ENCODE measurements around the gene FFAR3.

The FFAR3 gene
- total RNA-seq = 0.13 to 2.2 reads per million in 2 donors

DNA sequence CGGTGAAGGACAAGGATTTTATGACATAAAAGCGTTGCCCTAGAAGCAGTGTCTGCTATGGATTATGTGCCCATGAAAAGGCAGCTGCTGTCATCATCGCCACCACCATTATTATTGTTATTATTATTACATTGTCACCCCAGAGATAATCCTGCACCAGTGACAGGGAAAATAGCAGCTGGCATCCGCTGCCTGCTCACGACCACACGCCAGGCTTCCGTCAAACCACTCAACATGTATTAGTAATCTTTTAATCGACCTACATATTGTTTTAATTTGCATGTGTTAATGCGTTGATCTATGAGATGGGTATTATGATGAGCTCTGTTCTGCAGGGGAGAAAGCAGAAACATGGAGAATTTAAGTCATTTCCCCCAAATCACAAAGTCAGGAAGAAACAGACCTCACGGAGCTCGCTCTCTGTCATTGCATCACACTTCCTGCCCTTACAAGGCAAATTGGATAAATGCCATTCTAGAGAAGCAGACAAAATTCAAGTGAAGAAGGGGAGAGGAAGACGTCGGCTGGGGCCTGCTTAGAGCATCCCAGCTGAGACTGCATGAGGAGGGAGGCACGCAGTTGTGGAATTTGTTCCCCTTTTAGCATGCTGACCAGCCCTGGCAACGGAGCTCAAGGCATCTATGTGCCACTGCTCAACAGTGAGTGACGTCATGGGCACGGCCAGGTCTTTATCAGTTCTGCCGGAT is at the start of gene FFAR3:
Gene FFAR3, plus strand, starts transcription at position 594 of the 707 bp plus-strand sequence. CDS start 431 bp downstream, outside the sequence.
- DNase-seq = peak in 1 of 5 experiments; percentile 18

DNA sequence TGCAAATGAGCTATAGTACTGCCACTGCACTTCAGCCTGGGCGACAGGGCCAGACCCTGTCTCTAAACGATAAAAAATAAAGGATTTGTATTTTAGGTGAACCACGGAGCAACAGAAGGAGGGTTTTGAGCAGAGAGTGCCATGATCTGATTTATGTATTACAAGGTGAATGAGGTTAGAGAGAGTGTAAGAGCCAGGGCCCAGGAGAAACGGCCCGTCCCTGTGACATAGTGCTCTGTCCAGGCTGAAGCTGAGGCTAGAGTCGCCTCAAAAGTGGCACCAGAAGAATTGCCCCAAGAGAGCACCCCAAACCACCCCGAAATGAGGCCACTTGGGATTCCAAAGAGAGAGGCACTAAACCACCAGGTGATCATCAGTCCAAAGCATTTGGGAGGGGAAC is 49.4 kb upstream of the FFAR3 start:
- DNase-seq = no peak

- DNase-seq = no peak
Measured at GRCh38 chr19:35309481-35310279, 48.6 kb upstream of the FFAR3 start.

DNA sequence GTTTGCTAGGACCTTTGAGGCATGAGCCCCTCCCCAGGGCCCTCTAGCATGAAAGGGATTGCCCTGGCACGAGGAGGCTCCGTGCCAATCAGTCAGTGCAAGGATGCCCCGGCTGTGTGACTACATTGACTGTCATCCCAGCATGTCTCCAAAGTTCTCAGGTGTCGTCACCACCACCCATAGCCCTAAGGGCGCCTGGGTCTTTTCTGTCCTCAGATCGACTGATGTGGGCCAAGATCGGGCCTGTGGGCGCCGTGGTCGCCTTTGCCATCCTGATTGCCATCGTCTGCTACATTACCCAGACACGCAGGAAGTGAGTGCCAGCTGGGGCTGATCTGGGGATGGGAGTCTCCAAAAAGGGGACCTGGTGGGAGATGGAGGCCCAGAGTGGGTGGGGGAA is 47.9 kb upstream of the FFAR3 start:
- DNase-seq = peak in 1 of 5 experiments; percentile 33

- no peak for DNase-seq
Measured at GRCh38 chr19:35310811-35311465, 47.3 kb upstream of the FFAR3 start.

DNA sequence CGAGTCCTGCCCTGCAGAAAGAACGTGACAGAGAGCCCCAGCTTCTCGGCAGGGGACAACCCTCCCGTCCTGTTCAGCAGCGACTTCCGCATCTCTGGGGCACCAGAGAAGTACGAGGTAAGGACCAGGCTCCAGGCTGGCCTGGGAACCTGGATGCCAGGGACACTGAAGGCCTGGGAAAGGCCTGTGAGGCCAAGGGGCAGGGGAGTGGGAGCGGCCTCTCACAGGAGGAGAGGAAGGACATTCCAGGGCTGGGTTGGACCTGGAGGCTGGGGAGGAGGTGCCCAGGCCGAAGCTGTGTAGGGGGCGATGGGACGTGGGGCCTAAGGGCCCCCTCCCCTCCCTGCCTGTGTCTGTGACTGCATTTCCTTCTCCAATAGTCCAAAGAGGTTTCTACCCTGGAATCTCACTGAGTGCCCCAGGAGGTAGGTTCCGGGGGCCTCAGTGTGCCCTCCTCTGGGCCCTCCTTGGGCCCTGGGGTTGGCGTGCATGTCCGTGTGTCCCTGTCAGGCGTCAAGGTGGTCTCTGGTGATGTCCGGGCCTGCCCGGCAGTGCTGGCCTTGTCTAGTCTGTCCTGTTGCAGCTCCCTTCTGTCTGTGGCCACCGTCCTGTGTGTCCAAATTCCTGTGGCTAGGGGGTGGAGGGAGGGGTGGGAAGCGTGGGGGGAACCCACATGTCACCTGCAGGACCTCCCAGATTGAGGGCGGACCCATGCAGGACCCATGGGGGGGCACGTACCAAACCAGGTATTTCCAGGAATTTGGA is 46.2 kb upstream of the FFAR3 start:
- no peak for DNase-seq

GRCh38 chr19:35313587-35313986 is 44.7 kb upstream of the FFAR3 start:
- DNase-seq = no peak

DNA sequence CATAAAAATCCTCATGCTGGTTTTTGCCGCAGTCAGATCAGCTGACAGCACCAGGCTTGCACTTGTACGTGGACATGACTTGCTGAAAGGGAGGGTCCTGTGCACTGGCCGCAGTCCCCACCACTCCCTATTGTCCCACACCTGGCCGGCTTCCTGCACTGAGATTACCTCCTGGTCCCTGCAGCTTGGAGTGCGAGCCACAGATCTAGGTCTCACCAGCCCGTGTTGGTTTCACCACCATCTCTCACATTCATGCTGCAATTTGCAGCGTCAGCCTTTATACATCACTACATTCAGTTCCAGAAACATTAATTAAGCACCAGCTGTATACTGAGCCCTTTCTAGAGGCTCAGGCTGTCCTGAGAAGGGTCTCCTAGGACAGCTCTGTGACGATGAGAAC is 44.2 kb upstream of the FFAR3 start:
- DNase-seq = no peak

DNA sequence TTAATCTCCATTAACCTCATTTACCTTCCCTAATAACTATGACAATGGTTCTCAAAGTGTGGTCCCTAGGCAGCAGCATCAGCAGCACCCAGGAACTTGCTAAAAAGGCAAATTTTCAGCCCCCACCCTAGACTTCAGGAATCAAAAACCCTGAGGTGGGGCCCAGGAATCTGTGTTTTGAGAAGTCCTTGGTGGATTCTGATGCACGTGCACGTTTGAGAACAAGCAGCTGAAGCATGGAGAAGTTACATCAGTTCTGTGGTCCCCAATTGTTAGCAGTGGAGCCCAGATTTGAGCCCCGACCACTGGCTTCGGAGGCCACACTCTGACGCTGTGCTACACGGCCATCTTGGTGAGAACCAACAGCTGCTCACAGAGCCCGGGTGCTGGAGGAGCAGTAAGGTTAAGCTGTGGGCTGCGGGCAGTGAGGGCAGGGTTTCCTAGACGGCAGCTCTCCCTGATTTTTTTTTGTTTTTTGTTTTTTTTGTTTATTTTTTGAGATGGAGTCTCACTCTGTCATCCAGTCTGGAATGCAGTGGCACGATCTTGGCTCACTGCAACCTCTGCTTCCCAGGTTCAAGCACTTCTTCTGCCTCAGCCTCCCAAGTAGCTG is 43.3 kb upstream of the FFAR3 start:
- no peak for DNase-seq

GRCh38 chr19:35315883-35316282 is 42.4 kb upstream of the FFAR3 start:
- no peak for DNase-seq

DNA sequence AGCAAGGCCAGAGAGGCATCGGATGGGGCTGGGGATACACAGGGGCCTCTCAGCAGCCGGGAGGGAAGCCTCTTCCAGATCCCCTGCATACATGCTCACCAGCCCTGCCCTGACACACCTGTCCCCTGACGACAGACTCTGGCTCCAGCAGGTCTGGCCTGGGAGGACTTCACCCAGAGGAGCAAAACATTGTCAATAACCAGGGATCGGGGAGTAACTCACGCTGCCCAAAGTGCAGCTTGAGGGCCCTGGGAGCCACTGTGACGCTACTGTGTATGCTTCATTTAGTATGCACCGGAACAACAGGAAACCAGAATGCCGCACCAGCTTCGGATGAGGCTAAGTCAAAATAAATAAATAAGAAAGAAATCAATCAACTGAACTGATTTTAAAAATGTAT is 41.7 kb upstream of the FFAR3 start:
- no peak for DNase-seq

DNA sequence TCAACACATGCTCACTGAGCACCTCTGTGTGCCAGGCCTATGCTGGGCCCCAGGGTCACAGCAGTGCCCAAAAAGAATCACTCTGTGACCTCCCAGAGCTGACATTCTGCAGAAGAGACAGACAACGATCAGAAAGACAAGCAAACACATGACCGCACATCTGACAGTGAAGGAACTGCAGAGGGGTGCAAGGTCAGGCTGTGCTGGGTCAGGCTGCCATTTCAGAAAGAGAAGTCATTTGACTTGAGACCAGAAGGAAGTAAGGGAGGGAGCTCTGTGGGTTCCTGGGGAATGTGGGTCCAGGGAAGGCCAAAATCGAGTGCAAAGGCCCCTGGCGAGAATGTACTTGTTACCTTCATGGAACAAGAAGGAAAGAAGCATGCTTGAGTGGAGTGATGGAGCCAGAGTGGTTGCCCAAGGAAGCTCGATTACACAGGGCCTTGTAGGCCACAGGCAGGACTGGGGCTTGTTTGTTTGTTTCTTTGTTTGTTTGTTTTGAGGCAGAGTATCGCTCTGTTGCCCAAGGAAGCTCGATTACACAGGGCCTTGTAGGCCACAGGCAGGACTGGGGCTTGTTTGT is 40.7 kb upstream of the FFAR3 start:
- DNase-seq = no peak

DNA sequence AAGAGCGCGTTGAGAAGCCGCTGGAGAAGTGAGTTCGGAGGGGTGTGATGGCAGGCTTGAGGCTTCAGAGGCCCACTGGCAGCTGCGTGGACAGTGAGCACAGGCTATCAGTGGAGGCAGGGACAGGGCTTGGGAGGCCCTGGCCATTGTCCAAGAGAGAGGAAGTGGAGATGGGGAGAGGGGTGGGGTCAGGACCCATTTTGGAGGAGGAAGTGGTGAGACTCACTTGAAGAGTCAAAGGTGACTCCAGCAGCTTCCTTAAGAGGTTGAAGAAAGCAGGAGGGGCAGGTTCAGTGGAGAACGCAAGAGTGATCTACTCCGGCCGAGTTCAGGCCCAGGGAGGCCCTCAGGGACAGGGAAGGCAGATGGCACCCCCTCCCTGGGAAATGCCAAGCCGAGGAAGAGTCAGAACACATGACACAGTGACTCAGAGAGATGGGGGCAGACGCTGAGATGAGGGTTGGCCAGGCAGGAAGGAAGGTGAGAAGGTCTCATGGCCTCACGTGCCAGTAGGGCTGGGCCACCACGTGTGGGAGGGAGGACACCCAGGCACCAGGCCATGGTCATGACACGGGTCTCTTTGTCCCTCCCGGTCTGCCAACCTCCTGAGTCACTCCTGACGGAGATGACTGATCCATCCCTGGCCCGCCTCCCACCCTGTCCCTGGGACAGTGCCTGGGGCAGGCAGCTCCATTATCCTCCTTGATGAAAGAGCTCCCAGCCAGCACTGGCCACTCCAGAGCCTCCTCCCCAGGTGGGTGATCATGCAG is 39.4 kb upstream of the FFAR3 start:
- DNase-seq = no peak

GRCh38 chr19:35320065-35320713 is 38.1 kb upstream of the FFAR3 start:
- DNase-seq = no peak

- DNase-seq = no peak
Measured at GRCh38 chr19:35321291-35321690, 37.0 kb upstream of the FFAR3 start.

GRCh38 chr19:35322014-35322413 is 36.2 kb upstream of the FFAR3 start:
- no peak for DNase-seq

GRCh38 chr19:35327642-35328041 is 30.6 kb upstream of the FFAR3 start:
- no peak for DNase-seq

DNA sequence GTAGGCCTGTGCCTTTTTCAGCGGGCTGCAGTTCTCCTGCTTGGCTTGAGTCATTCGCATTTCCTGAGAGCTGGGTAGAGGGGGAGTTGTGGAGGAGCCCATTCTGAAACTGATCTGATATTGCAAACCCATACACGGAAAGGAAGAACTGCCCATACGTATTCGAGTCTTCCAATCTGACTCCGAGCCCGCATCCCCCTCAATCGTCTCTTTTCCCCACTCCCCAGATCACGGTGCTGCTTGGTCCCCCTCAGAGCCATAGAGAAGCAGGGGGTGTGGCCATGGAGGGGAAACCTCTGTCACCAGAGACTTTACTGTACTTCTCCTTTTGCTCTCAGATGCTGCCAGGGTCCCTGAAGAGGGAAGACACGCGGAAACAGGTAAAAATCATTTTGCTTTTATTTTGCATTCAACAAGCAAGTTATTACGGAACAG is 29.4 kb upstream of the FFAR3 start, which contains the start of gene CD22:
Gene CD22, plus strand, starts transcription at position 337 of the 435 bp plus-strand sequence. CDS start 2,854 bp downstream, outside the sequence.
- DNase-seq = no peak

GRCh38 chr19:35329323-35329722 is 28.9 kb upstream of the FFAR3 start:
- DNase-seq = no peak

DNA sequence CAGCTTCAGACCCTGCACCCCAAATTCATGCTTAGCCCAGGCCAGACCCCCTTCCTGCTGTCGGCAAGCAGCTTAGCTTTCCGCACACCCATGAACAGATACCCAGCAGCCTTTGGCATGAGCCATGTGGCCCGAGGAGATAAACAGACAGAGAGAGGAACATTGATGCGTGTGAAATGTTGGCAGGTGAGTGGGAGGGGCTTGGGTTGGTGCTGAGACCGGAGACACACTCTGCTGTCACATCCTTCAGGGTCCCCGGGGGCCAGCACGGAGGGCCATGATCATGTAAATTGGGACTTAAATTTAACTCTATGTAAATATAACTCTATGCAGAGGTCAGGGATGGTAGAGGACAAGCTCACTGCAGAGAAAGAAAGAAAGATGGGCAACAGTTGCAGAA is 27.8 kb upstream of the FFAR3 start:
- no peak for DNase-seq

All from T-helper 2 cell (primary cell).